Peyer's patch (tissue), 4 donors: ENCODE data around the gene NAT14.

Source experiments
- POLR2A ChIP-seq, 2 donors: fragments of 450-650 bp; IDR thresholded peaks; one replicate each; pipeline ENCODE4 v1.5.1; 2017; ENCODE audit warnings: antibody characterized with exemption in 2 of 2, mild to moderate bottlenecking in 2 of 2, moderate library complexity in 2 of 2
- TF ChIP-seq, protein P1 (sequence below), 6 experiments: fragments of 450-650 bp in 4 of 6; fragments of 200-600 bp in 2 of 6; sonication (generic) in 1 of 6; IDR thresholded peaks; one replicate each; pipeline ENCODE4 v1.5.1; 2017 to 2019; ENCODE audit warnings: antibody characterized with exemption in 6 of 6, mild to moderate bottlenecking in 3 of 6, moderate library complexity in 1 of 6

DNA sequence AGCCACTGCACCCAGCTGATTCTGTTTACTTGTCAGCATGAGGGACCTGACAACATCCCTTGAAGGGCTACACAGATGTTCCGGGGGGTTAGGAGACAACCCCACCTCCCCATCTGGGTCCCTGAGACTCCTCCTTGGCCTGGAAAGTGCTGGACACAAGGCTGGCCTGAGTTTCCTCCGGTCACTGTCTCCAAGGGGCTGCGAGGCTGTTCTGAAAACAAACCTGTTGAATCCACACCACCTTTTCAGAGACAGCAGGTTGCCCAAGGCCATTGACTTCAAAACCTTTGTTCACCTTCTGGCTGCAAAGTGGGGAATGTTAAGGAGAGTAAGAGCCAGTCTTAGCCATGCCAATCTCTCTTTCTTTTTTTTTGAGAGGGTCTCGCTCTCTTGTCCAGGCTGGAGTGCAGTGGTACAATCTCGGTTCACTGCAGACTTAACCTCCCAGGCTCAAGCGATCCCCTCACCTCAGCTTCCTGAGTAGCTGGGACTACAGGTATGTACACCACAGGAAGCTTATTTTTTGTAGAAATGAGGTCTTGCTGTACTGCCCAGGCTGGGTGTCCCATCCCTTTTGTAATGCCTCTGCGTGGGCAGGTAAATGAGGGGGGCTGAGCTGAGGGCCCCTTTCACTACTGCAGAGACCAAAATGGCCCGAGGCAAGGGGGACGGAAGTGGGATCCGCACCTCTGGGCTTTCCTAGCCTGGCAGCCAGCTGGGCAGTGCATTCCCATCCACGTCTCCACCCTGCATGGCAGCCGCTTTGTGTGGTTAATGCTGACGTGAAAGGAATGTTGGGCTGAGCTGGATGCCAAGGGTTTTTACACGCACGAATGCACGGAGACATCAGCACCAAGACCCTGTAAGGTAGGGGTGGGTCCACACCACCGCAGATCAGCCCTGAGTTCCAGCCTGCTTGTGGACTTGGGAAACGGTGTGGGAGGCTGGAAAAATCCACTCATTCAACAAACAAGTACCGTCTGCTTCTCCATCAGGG is 10.4 kb upstream of the NAT14 start:
- TF ChIP-seq, protein P1, sequence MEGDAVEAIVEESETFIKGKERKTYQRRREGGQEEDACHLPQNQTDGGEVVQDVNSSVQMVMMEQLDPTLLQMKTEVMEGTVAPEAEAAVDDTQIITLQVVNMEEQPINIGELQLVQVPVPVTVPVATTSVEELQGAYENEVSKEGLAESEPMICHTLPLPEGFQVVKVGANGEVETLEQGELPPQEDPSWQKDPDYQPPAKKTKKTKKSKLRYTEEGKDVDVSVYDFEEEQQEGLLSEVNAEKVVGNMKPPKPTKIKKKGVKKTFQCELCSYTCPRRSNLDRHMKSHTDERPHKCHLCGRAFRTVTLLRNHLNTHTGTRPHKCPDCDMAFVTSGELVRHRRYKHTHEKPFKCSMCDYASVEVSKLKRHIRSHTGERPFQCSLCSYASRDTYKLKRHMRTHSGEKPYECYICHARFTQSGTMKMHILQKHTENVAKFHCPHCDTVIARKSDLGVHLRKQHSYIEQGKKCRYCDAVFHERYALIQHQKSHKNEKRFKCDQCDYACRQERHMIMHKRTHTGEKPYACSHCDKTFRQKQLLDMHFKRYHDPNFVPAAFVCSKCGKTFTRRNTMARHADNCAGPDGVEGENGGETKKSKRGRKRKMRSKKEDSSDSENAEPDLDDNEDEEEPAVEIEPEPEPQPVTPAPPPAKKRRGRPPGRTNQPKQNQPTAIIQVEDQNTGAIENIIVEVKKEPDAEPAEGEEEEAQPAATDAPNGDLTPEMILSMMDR (IDR thresholded peaks at IDR 0.05) = no peak
- TF ChIP-seq POLR2A (IDR thresholded peaks at IDR 0.05) = no peak
